HEK293 (cell line): ENCODE results near the gene ASXL2.

Source experiments
- CTCF ChIA-PET: fragments of 350-600 bp; formaldehyde crosslinking; extraction: SDS; loops from one replicate; lab custom pipeline; 2021; ENCODE audit warnings: antibody characterized with exemption; lab: Yijun Ruan, JAX
- POLR2A ChIA-PET: fragments of 300-600 bp; formaldehyde crosslinking; extraction: SDS; loops from one replicate; lab custom pipeline; 2020; ENCODE audit warnings: antibody characterized with exemption, inconsistent platforms; lab: Yijun Ruan, JAX
- H3K27ac ChIP-seq: fragments of 200-500 bp; sonication (Bioruptor generic); 2 replicates; pipeline ENCODE4 v1.5.1; 2014; ENCODE audit warnings: low read depth, low read length, control low read depth, inconsistent platforms; ENCODE audit errors: extremely low read depth
- H3K36me3 ChIP-seq, 2 experiments: fragments of 200-500 bp in 1 of 2; sonication (Bioruptor generic) in 1 of 2; 1 replicate in 1 of 2; 2 replicates in 1 of 2; pipeline ENCODE4 v1.5.1; 2014 to 2017; ENCODE audit warnings: inconsistent platforms in 2 of 2, low read length in 2 of 2; ENCODE audit not compliant: control insufficient read depth in 2 of 2, insufficient read depth in 1 of 2
- H3K4me1 ChIP-seq: fragments of 200-500 bp; sonication (Bioruptor generic); 2 replicates; pipeline ENCODE4 v1.5.1; 2014; ENCODE audit warnings: mild to moderate bottlenecking, low read length, inconsistent platforms; ENCODE audit not compliant: control insufficient read depth, insufficient read depth
- H3K4me3 ChIP-seq: 2 replicates; pipeline ENCODE4 v1.5.1; 2011; ENCODE audit warnings: low read depth, mild to moderate bottlenecking, control low read depth, low read length, moderate library complexity
- H3K9me3 ChIP-seq: fragments of 200-500 bp; sonication (Bioruptor generic); 2 replicates; pipeline ENCODE4 v1.5.1; 2014; ENCODE audit warnings: low read depth, low read length, inconsistent platforms; ENCODE audit not compliant: control insufficient read depth, insufficient read depth
- BCL11B ChIP-seq: fragments of 450-650 bp; formaldehyde crosslinking; IDR thresholded peaks from 2 replicates; pipeline ENCODE4 v1.5.1; 2016; ENCODE audit warnings: low read depth, missing biosample characterization, missing genetic modification characterization
- KLF1 ChIP-seq: fragments of 450-650 bp; formaldehyde crosslinking; IDR thresholded peaks from 2 replicates; pipeline ENCODE4 v1.5.1; 2016; ENCODE audit warnings: missing biosample characterization, missing genetic modification characterization
- KLF10 ChIP-seq: fragments of 450-650 bp; IDR thresholded peaks from 2 replicates; pipeline ENCODE4 v1.5.1; 2018; ENCODE audit warnings: missing biosample characterization, mild to moderate bottlenecking, missing genetic modification characterization
- KLF16 ChIP-seq: fragments of 450-650 bp; formaldehyde crosslinking; IDR thresholded peaks from 2 replicates; pipeline ENCODE4 v1.5.1; 2017; ENCODE audit warnings: missing biosample characterization, missing genetic modification characterization
- OSR2 ChIP-seq: fragments of 450-650 bp; formaldehyde crosslinking; IDR thresholded peaks from 2 replicates; pipeline ENCODE4 v1.5.1; 2016; ENCODE audit warnings: missing biosample characterization, missing genetic modification characterization
- PRDM1 ChIP-seq: fragments of 450-650 bp; formaldehyde crosslinking; IDR thresholded peaks from 2 replicates; pipeline ENCODE4; 2016; ENCODE audit warnings: missing biosample characterization, missing genetic modification characterization
- YY1 ChIP-seq: fragments of 450-650 bp; formaldehyde crosslinking; IDR thresholded peaks from 2 replicates; pipeline ENCODE4 v1.5.1; 2018; ENCODE audit warnings: missing biosample characterization, missing genetic modification characterization
- ZBTB1 ChIP-seq: fragments of 450-650 bp; formaldehyde crosslinking; IDR thresholded peaks from 2 replicates; pipeline ENCODE4 v1.5.1; 2016; ENCODE audit warnings: missing biosample characterization, missing genetic modification characterization
- ZBTB44 ChIP-seq: fragments of 450-650 bp; IDR thresholded peaks from 2 replicates; pipeline ENCODE4 v1.5.1; 2018; ENCODE audit warnings: missing biosample characterization, mild to moderate bottlenecking, missing genetic modification characterization
- ZNF114 ChIP-seq: fragments of 450-650 bp; formaldehyde crosslinking; IDR thresholded peaks from 2 replicates; pipeline ENCODE4 v1.5.0; 2017; ENCODE audit warnings: missing biosample characterization, missing genetic modification characterization
- ZNF138 ChIP-seq: fragments of 450-650 bp; formaldehyde crosslinking; IDR thresholded peaks from 2 replicates; pipeline ENCODE4 v1.5.1; 2016; ENCODE audit warnings: missing biosample characterization, missing genetic modification characterization, borderline replicate concordance
- ZNF155 ChIP-seq: fragments of 450-650 bp; formaldehyde crosslinking; IDR thresholded peaks from 2 replicates; pipeline ENCODE4 v1.5.1; 2016; ENCODE audit warnings: missing biosample characterization, missing genetic modification characterization
- ZNF18 ChIP-seq: fragments of 450-650 bp; formaldehyde crosslinking; IDR thresholded peaks from 2 replicates; pipeline ENCODE4 v1.5.1; 2016; ENCODE audit warnings: missing biosample characterization, missing genetic modification characterization
- ZNF24 ChIP-seq: fragments of 450-650 bp; formaldehyde crosslinking; IDR thresholded peaks from 2 replicates; pipeline ENCODE4 v1.5.1; 2016; ENCODE audit warnings: missing biosample characterization, missing genetic modification characterization
- ZNF639 ChIP-seq: fragments of 450-650 bp; formaldehyde crosslinking; IDR thresholded peaks from 2 replicates; pipeline ENCODE4 v1.5.1; 2016; ENCODE audit warnings: missing biosample characterization, missing genetic modification characterization
- ZNF785 ChIP-seq: fragments of 450-650 bp; formaldehyde crosslinking; IDR thresholded peaks from 2 replicates; pipeline ENCODE4 v1.5.1; 2016; ENCODE audit warnings: missing biosample characterization, missing genetic modification characterization
- TF ChIP-seq, protein P1 (sequence below): fragments of 450-650 bp; IDR thresholded peaks from 2 replicates; pipeline ENCODE4 v1.5.1; 2018; ENCODE audit warnings: missing biosample characterization, missing genetic modification characterization
- TF ChIP-seq, protein P2 (sequence below): fragments of 450-650 bp; formaldehyde crosslinking; IDR thresholded peaks from 2 replicates; pipeline ENCODE4 v1.5.1; 2016; ENCODE audit warnings: missing biosample characterization, missing genetic modification characterization
- TF ChIP-seq, protein P3 (sequence below): fragments of 450-650 bp; formaldehyde crosslinking; conservative IDR thresholded peaks from 2 replicates; pipeline ENCODE4 v1.5.1; 2016; ENCODE audit warnings: low read depth, missing biosample characterization, missing genetic modification characterization
- TF ChIP-seq, protein P4 (sequence below): fragments of 450-650 bp; formaldehyde crosslinking; IDR thresholded peaks from 2 replicates; pipeline ENCODE4 v1.5.1; 2016; ENCODE audit warnings: missing biosample characterization, missing genetic modification characterization

The ASXL2 gene

DNA sequence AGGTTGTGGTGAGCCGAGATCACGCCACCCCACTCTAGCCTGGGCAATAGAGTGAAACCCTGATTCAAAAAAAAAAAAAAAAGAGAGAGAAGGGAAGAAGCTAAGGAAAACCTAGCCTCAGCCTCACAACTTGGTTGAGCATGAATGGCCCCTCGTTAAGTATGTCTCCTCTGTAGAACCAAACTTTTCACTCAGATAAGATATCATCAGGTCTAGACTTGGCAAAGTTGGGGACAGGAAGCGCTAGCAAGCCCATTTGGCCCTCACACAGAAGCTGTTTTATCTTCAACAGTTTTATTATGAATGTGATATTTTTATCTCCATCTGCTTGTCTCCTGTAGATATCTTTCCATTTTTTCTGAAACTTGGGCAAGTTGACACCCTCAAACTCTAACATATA, 3.5 kb upstream of the ASXL2 start:
- TF ChIP-seq ZNF18 (tag by site-specific recombination) (no peak), YY1 (tag by site-specific recombination) (no peak), ZNF138 (no peak), ZNF155 (tag by site-specific recombination) (no peak)
- H3K36me3 ChIP-seq: no peaks in the 10 kb centered on the region
- peaks cover 7% of the 10 kb centered on the region for H3K4me1 ChIP-seq
- ChIA-PET POLR2A (no interaction called here), CTCF (interaction anchor here (1.7 kb wide), 1 partner anchor 26 kb away, joined by 4 read pairs; no protein-coding TSS in a partner anchor)
- no peak overlapping the region for H3K4me3 ChIP-seq
- H3K9me3 ChIP-seq: no peaks in the 10 kb centered on the region
- H3K27ac ChIP-seq: no peak overlapping the region

GRCh38 chr2:25879133-25879730, 945 bp upstream of the ASXL2 start:
- H3K36me3 ChIP-seq: no peaks in the 10 kb centered on the region
- H3K27ac ChIP-seq: peak overlapping the region; percentile 51; the same call in 1 of the 2 replicates
- no peaks in the 10 kb centered on the region for H3K9me3 ChIP-seq
- ChIA-PET CTCF (interaction anchor here (1.0 to 1.8 kb wide), 5 partner anchors 16 to 517 kb away, joined by 4 to 6 read pairs (median 5); no protein-coding TSS in a partner anchor), POLR2A (interaction anchor here (0.8 to 1.8 kb wide), 15 partner anchors 9 to 154 kb away, joined by 3 to 23 read pairs (median 4); partner anchors contain the start of gene RAB10)
- H3K4me1 ChIP-seq: peaks cover 8% of the 10 kb centered on the region
- no peak overlapping the region; the same call in 1 of the 2 replicates for H3K4me3 ChIP-seq
- TF ChIP-seq, protein P1, sequence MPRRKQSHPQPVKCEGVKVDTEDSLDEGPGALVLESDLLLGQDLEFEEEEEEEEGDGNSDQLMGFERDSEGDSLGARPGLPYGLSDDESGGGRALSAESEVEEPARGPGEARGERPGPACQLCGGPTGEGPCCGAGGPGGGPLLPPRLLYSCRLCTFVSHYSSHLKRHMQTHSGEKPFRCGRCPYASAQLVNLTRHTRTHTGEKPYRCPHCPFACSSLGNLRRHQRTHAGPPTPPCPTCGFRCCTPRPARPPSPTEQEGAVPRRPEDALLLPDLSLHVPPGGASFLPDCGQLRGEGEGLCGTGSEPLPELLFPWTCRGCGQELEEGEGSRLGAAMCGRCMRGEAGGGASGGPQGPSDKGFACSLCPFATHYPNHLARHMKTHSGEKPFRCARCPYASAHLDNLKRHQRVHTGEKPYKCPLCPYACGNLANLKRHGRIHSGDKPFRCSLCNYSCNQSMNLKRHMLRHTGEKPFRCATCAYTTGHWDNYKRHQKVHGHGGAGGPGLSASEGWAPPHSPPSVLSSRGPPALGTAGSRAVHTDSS (tag by site-specific recombination): no peak
- TF ChIP-seq KLF10 (tag by site-specific recombination) (no peak), OSR2 (tag by site-specific recombination) (no peak), KLF16 (tag by site-specific recombination) (no peak), KLF1 (tag by site-specific recombination) (no peak), ZNF785 (no peak), ZBTB1 (tag by site-specific recombination) (no peak), ZNF114 (tag by site-specific recombination) (no peak), ZBTB44 (tag by site-specific recombination) (no peak), PRDM1 (tag by site-specific recombination) (no peak), BCL11B (no peak), ZNF24 (no peak), ZNF639 (tag by site-specific recombination) (no peak)
- TF ChIP-seq, protein P2, sequence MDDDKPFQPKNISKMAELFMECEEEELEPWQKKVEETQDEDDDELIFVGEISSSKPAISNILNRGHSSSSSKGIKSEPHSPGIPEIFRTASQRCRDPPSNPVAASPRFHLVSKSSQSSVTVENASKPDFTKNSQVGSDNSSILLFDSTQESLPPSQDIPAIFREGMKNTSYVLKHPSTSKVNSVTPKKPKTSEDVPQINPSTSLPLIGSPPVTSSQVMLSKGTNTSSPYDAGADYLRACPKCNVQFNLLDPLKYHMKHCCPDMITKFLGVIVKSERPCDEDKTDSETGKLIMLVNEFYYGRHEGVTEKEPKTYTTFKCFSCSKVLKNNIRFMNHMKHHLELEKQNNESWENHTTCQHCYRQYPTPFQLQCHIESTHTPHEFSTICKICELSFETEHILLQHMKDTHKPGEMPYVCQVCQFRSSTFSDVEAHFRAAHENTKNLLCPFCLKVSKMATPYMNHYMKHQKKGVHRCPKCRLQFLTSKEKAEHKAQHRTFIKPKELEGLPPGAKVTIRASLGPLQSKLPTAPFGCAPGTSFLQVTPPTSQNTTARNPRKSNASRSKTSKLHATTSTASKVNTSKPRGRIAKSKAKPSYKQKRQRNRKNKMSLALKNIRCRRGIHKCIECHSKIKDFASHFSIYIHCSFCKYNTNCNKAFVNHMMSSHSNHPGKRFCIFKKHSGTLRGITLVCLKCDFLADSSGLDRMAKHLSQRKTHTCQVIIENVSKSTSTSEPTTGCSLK: no peak
- TF ChIP-seq, protein P3, sequence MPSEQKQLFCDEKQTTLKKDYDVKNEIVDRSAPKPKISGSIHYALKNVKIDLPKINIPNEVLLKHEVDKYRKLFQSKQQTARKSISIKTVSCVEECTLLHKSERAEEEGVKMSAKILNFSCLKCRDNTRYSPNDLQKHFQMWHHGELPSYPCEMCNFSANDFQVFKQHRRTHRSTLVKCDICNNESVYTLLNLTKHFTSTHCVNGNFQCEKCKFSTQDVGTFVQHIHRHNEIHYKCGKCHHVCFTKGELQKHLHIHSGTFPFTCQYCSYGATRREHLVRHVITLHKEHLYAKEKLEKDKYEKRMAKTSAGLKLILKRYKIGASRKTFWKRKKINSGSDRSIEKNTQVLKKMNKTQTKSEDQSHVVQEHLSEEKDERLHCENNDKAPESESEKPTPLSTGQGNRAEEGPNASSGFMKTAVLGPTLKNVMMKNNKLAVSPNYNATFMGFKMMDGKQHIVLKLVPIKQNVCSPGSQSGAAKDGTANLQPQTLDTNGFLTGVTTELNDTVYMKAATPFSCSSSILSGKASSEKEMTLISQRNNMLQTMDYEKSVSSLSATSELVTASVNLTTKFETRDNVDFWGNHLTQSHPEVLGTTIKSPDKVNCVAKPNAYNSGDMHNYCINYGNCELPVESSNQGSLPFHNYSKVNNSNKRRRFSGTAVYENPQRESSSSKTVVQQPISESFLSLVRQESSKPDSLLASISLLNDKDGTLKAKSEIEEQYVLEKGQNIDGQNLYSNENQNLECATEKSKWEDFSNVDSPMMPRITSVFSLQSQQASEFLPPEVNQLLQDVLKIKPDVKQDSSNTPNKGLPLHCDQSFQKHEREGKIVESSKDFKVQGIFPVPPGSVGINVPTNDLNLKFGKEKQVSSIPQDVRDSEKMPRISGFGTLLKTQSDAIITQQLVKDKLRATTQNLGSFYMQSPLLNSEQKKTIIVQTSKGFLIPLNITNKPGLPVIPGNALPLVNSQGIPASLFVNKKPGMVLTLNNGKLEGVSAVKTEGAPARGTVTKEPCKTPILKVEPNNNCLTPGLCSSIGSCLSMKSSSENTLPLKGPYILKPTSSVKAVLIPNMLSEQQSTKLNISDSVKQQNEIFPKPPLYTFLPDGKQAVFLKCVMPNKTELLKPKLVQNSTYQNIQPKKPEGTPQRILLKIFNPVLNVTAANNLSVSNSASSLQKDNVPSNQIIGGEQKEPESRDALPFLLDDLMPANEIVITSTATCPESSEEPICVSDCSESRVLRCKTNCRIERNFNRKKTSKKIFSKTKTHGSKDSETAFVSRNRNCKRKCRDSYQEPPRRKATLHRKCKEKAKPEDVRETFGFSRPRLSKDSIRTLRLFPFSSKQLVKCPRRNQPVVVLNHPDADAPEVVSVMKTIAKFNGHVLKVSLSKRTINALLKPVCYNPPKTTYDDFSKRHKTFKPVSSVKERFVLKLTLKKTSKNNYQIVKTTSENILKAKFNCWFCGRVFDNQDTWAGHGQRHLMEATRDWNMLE (tag by site-specific recombination): no peak
- TF ChIP-seq, protein P4, sequence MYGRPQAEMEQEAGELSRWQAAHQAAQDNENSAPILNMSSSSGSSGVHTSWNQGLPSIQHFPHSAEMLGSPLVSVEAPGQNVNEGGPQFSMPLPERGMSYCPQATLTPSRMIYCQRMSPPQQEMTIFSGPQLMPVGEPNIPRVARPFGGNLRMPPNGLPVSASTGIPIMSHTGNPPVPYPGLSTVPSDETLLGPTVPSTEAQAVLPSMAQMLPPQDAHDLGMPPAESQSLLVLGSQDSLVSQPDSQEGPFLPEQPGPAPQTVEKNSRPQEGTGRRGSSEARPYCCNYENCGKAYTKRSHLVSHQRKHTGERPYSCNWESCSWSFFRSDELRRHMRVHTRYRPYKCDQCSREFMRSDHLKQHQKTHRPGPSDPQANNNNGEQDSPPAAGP (tag by site-specific recombination): no peak
